HepG2 (cell line): ENCODE measurements around the gene COG8. TPM values are rescaled to one million over a fixed set of nuclear protein-coding genes. Genes with fewer than 3 reads are reported as not detected.

Source experiments
- DNMT1 ChIP-seq: sonication (generic); formaldehyde crosslinking; IDR thresholded peaks from 2 replicates; pipeline ENCODE4 v1.5.1; 2020; ENCODE audit warnings: mild to moderate bottlenecking, missing genetic modification reagents
- GATA4 ChIP-seq: sonication (generic); IDR thresholded peaks from 2 replicates; pipeline ENCODE4 v1.6.1; 2016; ENCODE audit warnings: antibody characterized with exemption, low read depth, borderline replicate concordance
- GFI1 ChIP-seq: sonication (generic); formaldehyde crosslinking; IDR thresholded peaks from 2 replicates; pipeline ENCODE4 v1.5.0; 2020; ENCODE audit warnings: missing genetic modification reagents, mild to moderate bottlenecking, borderline replicate concordance
- POLR2AphosphoS5 ChIP-seq: IDR thresholded peaks from 2 replicates; pipeline ENCODE4 v1.6.1; 2012; ENCODE audit warnings: low read depth, low read length
- SOX13 ChIP-seq, 3 experiments: fragments of 450-650 bp in 1 of 3; sonication (generic) in 1 of 3; formaldehyde crosslinking in 1 of 3; IDR thresholded peaks in 2 of 3; conservative IDR thresholded peaks in 1 of 3; 2 replicates each; pipeline versions ENCODE4 v1.5.0 to v1.6.1; 2016 to 2020; ENCODE audit warnings: antibody characterized with exemption in 1 of 3, mild to moderate bottlenecking in 1 of 3, missing compliant biosample characterization in 1 of 3, missing genetic modification reagents in 1 of 3, moderate library complexity in 1 of 3
- TEAD3 ChIP-seq: optimal IDR thresholded peaks from 2 replicates; pipeline ENCODE3; 2016; ENCODE audit warnings: borderline replicate concordance
- YEATS4 ChIP-seq: sonication (generic); formaldehyde crosslinking; IDR thresholded peaks from 2 replicates; pipeline ENCODE4 v1.4.0; 2020; ENCODE audit warnings: missing genetic modification reagents, borderline replicate concordance
- ZBTB38 ChIP-seq: sonication (generic); formaldehyde crosslinking; IDR thresholded peaks from 2 replicates; pipeline ENCODE4 v1.5.1; 2020; ENCODE audit warnings: mild to moderate bottlenecking, missing genetic modification reagents
- ZFP1 ChIP-seq: IDR thresholded peaks from 2 replicates; pipeline ENCODE4 v1.6.1; 2016
- ZFX ChIP-seq: sonication (generic); formaldehyde crosslinking; IDR thresholded peaks from 2 replicates; pipeline ENCODE4 v1.4.0; 2020; ENCODE audit warnings: mild to moderate bottlenecking, low read depth, missing genetic modification reagents, moderate library complexity
- ZNF225 ChIP-seq: sonication (generic); formaldehyde crosslinking; IDR thresholded peaks from 2 replicates; pipeline ENCODE4 v1.4.0; 2020; ENCODE audit warnings: mild to moderate bottlenecking, missing genetic modification reagents
- ZNF33A ChIP-seq: sonication (generic); formaldehyde crosslinking; IDR thresholded peaks from 2 replicates; pipeline ENCODE4 v1.5.1; 2020; ENCODE audit warnings: missing genetic modification reagents, mild to moderate bottlenecking, moderate library complexity, borderline replicate concordance
- ZNF446 ChIP-seq: sonication (generic); formaldehyde crosslinking; IDR thresholded peaks from 2 replicates; pipeline ENCODE4 v1.5.0; 2020; ENCODE audit warnings: mild to moderate bottlenecking, missing genetic modification reagents
- ZNF570 ChIP-seq: sonication (generic); formaldehyde crosslinking; IDR thresholded peaks from 2 replicates; pipeline ENCODE4 v1.4.0; 2020; ENCODE audit warnings: mild to moderate bottlenecking, missing genetic modification reagents, borderline replicate concordance
- polyA plus RNA-seq, 8 experiments: library from polyadenylated mRNA; depleted of rRNA in 3 of 8; stranded (reverse) in 7 of 8; unstranded in 1 of 8; fragments of >200 nt; fragmentation: Illumina TruSeq in 4 of 8; extraction: Trizol in 4 of 8; gene quantifications; 2 replicates each; pipeline versions ENCODE4 v1.2.1 to v1.2.3, GENCODE V29; 2011 to 2016; ENCODE audit warnings: low read depth in 4 of 8, missing spikeins in 1 of 8, mixed read lengths in 1 of 8; ENCODE audit not compliant: insufficient read depth in 1 of 8
- total RNA-seq, 5 experiments: library from RNA; depleted of rRNA; stranded (reverse); fragments of >200 nt; fragmentation: Illumina TruSeq; extraction: Trizol; gene quantifications; 2 replicates each; pipeline ENCODE4 v1.2.3, GENCODE V29; 2016; ENCODE audit warnings: low read depth in 1 of 5
- TF ChIP-seq, protein P1 (sequence below): sonication (generic); formaldehyde crosslinking; IDR thresholded peaks from 2 replicates; pipeline ENCODE4 v1.4.0; 2020; ENCODE audit warnings: missing genetic modification reagents, borderline replicate concordance
- TF ChIP-seq, protein P2 (sequence below): IDR thresholded peaks from 2 replicates; pipeline ENCODE4 v1.6.1; 2016; ENCODE audit warnings: low read depth, borderline replicate concordance
- TF ChIP-seq, protein P3 (sequence below): sonication (generic); formaldehyde crosslinking; IDR thresholded peaks from 2 replicates; pipeline ENCODE4 v1.4.0; 2020; ENCODE audit warnings: missing genetic modification reagents, borderline replicate concordance
- TF ChIP-seq, protein P4 (sequence below): IDR thresholded peaks from 2 replicates; pipeline ENCODE4 v1.6.1; 2016; ENCODE audit warnings: missing compliant biosample characterization, missing genetic modification reagents, borderline replicate concordance
- TF ChIP-seq, protein P5 (sequence below): sonication (generic); formaldehyde crosslinking; IDR thresholded peaks from 2 replicates; pipeline ENCODE4 v1.4.0; 2020; ENCODE audit warnings: missing genetic modification reagents

COG8 gene
- total and polyA plus RNA-seq, 2 of the 13 experiments (the other 11 are each of a cell fraction or from before 2014, with no cell fraction given) = 45.5 to 52.1 TPM

DNA sequence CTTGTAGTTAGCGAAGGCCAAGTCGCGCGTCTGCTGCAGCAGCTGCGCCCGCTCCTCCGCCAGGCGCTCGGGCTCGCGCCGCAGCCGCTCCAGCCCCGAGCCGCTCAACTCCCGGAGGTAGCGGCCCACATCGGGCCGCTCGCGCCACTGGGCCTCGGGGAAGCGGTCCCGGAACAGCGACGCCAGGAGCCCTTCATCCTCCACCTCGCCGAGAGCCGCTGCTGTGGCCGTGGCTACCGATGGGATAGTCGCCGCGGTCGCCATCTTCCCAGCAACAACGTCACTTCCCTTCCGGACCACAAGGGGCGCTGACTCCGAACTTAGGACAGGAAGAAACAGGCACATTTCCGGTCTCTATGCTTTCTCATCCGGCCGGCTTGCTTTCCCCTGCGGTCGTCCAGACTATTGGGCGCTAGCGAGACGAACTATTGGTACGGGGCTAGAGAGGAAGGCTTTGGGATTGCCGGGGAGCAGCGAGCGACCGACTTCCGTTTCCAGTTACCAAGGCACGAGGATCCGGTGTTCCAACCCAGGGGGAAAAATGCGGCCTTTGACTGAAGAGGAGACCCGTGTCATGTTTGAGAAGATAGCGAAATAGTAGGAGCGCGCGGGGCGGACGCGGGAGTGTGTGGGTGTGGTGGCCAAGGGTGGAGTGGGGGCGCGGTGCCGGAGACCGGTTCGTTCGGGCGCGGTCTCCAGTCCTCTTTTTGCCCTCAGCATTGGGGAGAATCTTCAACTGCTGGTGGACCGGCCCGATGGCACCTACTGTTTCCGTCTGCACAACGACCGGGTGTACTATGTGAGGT lies at the start of gene COG8, which contains the start of gene NIP7 (continued):
- TF ChIP-seq, protein P1, sequence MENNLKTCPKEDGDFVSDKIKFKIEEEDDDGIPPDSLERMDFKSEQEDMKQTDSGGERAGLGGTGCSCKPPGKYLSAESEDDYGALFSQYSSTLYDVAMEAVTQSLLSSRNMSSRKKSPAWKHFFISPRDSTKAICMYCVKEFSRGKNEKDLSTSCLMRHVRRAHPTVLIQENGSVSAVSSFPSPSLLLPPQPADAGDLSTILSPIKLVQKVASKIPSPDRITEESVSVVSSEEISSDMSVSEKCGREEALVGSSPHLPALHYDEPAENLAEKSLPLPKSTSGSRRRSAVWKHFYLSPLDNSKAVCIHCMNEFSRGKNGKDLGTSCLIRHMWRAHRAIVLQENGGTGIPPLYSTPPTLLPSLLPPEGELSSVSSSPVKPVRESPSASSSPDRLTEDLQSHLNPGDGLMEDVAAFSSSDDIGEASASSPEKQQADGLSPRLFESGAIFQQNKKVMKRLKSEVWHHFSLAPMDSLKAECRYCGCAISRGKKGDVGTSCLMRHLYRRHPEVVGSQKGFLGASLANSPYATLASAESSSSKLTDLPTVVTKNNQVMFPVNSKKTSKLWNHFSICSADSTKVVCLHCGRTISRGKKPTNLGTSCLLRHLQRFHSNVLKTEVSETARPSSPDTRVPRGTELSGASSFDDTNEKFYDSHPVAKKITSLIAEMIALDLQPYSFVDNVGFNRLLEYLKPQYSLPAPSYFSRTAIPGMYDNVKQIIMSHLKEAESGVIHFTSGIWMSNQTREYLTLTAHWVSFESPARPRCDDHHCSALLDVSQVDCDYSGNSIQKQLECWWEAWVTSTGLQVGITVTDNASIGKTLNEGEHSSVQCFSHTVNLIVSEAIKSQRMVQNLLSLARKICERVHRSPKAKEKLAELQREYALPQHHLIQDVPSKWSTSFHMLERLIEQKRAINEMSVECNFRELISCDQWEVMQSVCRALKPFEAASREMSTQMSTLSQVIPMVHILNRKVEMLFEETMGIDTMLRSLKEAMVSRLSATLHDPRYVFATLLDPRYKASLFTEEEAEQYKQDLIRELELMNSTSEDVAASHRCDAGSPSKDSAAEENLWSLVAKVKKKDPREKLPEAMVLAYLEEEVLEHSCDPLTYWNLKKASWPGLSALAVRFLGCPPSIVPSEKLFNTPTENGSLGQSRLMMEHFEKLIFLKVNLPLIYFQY = peak; percentile 47; the same call in 1 of the 2 replicates
- TF ChIP-seq ZNF446 = peak; percentile 75
- TF ChIP-seq ZFX (CRISPR knock-in tag) = peak; percentile 85
- no peak for TF ChIP-seq ZNF570 (CRISPR knock-in tag)
- TF ChIP-seq, protein P2, sequence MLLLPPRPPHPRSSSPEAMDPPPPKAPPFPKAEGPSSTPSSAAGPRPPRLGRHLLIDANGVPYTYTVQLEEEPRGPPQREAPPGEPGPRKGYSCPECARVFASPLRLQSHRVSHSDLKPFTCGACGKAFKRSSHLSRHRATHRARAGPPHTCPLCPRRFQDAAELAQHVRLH = peak; percentile 79
- peak; percentile 94 for TF ChIP-seq ZBTB38
- 0 out of 2 replicates have a peak, but pooled peaks have one; percentile 34 for TF ChIP-seq DNMT1 (CRISPR knock-in tag)
- TF ChIP-seq YEATS4 (CRISPR knock-in tag) = peak; percentile 98
- peak; percentile 46; the same call in 1 of the 2 replicates for TF ChIP-seq ZNF225 (CRISPR knock-in tag)
- TF ChIP-seq, protein P3, sequence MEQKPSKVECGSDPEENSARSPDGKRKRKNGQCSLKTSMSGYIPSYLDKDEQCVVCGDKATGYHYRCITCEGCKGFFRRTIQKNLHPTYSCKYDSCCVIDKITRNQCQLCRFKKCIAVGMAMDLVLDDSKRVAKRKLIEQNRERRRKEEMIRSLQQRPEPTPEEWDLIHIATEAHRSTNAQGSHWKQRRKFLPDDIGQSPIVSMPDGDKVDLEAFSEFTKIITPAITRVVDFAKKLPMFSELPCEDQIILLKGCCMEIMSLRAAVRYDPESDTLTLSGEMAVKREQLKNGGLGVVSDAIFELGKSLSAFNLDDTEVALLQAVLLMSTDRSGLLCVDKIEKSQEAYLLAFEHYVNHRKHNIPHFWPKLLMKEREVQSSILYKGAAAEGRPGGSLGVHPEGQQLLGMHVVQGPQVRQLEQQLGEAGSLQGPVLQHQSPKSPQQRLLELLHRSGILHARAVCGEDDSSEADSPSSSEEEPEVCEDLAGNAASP (CRISPR knock-in tag) = peak; percentile 48
- TF ChIP-seq POLR2AphosphoS5 = peak; percentile 94
- peak; percentile 47; the same call in 1 of the 2 replicates for TF ChIP-seq ZFP1 (CRISPR knock-in tag)
- TF ChIP-seq, protein P4, sequence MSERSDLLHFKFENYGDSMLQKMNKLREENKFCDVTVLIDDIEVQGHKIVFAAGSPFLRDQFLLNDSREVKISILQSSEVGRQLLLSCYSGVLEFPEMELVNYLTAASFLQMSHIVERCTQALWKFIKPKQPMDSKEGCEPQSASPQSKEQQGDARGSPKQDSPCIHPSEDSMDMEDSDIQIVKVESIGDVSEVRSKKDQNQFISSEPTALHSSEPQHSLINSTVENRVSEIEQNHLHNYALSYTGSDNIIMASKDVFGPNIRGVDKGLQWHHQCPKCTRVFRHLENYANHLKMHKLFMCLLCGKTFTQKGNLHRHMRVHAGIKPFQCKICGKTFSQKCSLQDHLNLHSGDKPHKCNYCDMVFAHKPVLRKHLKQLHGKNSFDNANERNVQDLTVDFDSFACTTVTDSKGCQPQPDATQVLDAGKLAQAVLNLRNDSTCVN (CRISPR knock-in tag) = peak; percentile 67; the same call in 1 of the 2 replicates
- TF ChIP-seq, protein P5, sequence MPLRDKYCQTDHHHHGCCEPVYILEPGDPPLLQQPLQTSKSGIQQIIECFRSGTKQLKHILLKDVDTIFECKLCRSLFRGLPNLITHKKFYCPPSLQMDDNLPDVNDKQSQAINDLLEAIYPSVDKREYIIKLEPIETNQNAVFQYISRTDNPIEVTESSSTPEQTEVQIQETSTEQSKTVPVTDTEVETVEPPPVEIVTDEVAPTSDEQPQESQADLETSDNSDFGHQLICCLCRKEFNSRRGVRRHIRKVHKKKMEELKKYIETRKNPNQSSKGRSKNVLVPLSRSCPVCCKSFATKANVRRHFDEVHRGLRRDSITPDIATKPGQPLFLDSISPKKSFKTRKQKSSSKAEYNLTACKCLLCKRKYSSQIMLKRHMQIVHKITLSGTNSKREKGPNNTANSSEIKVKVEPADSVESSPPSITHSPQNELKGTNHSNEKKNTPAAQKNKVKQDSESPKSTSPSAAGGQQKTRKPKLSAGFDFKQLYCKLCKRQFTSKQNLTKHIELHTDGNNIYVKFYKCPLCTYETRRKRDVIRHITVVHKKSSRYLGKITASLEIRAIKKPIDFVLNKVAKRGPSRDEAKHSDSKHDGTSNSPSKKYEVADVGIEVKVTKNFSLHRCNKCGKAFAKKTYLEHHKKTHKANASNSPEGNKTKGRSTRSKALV = peak; percentile 84
- TF ChIP-seq SOX13 (IDR thresholded peaks at IDR 0.05) = 0 out of 2 replicates have a peak, but pooled peaks have one; percentile 21
- peak in 1 of 2 experiments; percentile 41; a peak in 2 of 4 replicates for TF ChIP-seq SOX13 (CRISPR knock-in tag; conservative IDR thresholded peaks at IDR 0.05 in 1 of 2, IDR thresholded peaks at IDR 0.05 in 1 of 2)
- TF ChIP-seq TEAD3 = peak; percentile 81
- peak; percentile 90 for TF ChIP-seq GFI1 (CRISPR knock-in tag)
- TF ChIP-seq ZNF33A (CRISPR knock-in tag) = peak; percentile 95; the same call in 1 of the 2 replicates
- TF ChIP-seq GATA4 = 0 out of 2 replicates have a peak, but pooled peaks have one; percentile 53
